SKM-1 treated with dmso at 0.1 percent for 144 hours (cell line): ENCODE data around the gene PCYT1A.
"Not testable (repeated sequence)": the region's sequence is repeated elsewhere in the genome, so short reads cannot be mapped to it uniquely, and the experiment has no call there.

Source experiments
- DNase-seq: peaks from one replicate; lab custom pipeline; 2025; ENCODE audit not compliant: unreplicated experiment; lab: John Stamatoyannopoulos, UW

The PCYT1A gene

DNA sequence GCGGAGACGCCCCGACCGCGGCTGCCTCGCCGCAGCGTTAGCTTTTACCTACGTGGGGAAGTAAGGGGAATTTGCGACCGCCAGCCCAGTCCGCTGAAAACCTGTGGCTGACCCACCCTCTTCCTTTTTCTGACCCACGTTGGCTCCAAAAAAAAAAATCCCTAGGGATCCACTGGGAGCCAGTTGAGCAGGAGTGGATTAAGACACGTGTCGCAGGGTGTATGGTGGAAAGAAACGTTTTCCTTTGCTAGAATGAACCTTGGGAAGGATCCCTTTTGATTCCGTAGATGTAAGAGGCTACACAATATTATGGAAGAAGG, 575 bp upstream of the PCYT1A start:
- DNase-seq: no peak

- peak; percentile 39 for DNase-seq
These were observed 461 bp downstream of the PCYT1A start for GRCh38 chr3:196287090-196287439.

DNA sequence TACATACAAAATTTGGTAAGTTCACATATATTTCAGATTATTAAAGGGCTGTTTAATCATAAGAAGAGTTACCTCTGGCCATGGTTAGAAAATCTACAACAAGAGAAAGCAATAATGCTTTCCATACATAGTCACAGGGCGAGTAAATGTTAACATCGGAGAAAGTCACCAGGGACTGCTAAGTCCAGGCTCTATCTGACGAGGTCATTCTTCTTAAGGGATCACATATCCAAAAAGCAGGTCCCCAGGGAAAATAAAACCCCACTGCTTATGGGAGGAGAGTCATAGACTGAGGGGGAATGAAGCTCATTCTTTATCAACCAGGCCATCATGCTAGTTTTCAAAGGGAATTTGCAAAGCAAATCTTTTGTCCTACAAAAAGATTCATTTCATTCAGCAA, 3.1 kb downstream of the PCYT1A start:
- DNase-seq: no peak

DNA sequence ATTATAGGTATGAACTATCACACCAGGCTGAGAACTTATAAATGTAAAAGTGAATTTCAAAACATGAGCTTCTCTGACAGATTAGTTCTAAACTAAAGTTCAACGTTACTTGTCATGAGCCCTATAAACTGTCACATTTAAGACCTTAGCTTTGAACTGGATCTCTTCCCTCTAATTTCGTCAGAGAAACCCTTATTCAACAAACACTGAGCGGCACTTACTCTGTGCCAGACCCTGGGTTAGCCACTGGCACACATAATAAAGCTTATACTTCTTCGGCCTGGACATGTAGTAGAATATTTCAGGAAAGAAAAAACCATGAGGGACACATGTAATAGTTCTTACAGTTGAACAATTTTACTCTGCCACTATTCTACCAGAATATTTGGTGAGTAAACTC, 5.6 kb downstream of the PCYT1A start:
- DNase-seq: no peak

DNA sequence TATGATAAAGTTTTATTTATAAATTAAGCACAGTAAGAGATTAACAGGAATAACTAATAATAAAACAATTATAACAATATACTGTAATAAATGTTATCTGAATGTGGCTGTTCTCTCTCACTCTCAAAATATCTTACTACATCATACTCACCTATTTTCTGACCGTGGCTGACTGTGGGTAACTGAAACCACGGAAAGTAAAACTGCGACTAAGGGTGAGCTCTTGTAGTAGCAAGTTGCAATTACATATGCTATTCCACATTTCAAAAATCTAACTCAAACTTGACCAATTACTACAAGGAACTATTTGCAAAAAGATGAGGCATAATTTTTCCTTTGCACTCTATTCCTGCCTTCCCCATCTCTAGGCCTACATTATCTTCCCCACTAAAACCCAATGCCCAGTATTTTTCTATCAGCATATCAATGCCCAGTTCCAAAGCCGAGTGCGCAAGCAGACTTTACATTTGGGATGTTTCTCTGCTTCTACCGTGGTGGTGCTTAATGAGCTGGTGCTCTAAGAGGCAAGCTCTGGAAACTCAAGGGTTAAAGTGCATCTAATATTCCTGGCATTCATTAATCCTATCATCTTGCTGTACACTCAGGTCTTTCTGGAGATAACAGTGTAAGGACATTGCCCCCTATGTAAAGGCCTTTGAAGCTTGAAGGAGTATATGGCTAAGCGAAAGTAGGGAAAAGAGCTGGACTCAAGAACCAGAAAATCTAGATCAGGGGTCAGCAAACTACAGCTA, 6.7 kb downstream of the PCYT1A start:
- DNase-seq: no peak

DNA sequence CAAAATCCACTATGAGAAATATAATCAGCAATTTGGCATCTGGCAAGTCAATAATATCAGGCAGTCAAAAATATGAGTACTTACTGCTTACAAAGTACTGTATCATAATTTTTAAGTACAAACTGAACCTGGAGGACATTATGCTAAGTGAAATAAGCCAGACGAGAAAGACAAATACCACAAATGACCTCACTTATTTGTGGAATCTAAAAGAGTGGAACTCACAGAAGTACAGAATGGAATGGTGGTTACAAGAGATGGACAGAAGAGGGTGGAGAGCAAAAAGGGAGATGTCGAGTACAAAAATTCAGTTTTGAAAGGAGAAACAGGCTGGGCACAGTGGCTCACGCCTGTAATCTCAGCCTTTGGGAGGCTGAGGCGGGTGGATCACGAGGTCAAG, 12.4 kb downstream of the PCYT1A start:
- DNase-seq: no peak

DNA sequence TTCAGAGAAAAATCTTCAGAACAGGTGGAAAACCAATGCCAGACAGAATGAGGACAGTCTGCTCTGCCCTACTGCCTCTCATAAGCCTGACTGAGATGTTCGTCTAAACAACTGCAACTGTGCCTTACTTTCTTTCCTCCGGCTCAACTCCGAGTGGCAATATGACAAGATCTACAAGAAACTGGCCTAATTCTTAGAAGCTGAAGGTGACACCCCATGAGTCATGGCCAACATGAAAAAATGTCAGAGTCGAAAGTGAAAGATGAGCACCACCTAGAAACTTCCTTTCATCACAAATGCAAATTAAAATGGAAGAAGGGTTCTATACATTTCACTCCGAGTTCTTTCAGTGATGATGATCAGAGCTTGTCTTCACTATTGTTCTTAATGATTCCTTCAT, 12.9 kb downstream of the PCYT1A start:
- DNase-seq: no peak

DNA sequence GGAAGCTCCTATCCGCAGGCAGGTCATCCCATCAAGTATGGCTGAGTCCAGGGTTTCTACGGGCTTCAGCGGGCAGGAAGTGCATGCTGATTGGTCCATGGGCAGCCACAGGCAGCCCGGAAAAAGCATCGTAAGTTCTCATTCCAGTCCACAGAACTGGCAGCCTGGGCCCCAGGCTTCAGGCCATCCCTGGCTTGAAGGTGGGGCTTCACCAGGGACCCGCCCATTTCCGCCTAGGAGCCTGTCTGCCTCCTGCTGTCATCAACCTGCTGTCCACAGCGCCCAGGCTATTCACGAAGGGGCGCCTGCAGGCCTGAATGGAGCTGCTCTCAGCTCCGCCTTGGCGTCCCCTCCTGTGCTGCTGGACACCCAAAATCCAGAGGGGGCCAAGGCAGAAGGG, 13.9 kb downstream of the PCYT1A start:
- no peak for DNase-seq

DNA sequence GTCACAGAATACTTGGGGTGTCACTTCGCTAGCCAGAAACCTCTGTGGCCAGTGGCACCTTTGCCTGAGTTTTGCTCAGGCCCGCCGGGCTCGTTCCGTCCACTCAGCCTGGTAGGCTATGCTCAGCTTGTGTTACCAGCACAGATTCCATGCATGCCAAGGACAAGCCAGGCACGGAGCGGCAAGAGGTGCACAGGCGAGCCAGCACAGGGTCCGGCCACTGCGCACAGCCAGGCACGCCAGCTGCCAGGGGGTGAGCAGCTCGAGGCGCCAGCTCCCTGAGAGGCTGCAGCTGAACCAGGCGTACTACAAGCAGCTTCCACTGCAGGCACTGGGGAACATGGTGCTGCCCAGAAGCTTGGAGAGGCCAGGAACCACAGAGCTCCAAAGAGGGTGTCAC, 14.7 kb downstream of the PCYT1A start:
- no peak for DNase-seq

DNA sequence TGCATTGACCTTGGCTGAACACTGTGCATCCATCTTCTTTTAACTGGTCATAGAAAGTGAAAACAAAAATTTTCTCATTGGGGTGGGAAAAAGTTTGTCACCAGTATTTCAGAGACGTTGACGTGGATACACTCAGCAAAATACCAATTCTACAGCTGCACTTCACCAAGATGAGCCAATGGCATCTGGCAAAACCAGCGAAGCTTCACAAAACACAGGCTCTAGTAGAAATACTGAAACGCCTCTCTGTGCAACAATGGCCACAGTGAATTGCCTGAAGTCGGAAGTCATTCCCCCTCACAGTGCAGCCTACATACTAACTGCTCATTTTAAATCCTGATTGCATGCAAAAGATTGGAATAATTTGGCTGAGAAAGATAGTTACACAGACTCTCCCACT, 17.0 kb downstream of the PCYT1A start:
- DNase-seq: no peak

DNA sequence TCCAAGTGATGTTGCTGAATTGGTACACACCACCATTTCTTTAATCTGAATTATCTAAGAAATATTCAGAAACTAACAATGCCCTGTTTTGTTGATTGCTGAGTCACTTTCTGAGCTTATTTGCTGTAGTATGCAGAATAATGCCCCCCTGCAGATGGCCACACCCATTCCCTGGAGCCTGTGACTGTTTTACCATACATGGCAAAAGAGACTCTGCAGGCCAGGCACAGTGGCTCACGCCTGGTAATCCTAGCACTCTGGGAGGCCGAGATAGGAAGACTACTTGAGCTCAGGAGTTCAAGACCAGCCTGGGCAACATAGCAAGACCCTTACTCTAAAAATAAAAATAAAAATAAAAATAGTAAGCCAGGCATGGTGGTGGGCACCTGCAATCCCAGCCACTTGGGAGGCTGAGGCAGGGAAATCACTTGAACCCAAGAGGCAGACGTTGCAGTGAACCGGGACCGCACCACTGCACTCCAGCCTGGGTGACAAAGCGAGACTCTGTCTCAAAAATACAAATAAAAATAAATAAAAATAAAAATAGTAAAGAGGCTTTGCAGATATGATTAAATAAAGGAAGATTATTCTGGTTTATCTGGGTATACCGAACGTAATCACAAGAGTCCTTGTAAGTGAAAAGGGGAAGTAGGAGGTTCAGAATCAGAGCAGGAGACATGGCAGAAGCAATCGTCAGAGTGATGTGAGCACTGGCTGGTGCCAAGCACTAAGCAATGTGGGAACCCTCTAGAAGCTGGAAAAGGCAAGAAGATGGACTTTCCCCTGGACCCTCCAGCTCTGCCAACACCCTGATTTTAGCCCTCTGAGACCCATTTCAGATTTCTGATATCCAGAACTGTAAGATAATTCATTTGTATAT, 19.0 kb downstream of the PCYT1A start:
- no peak for DNase-seq

DNA sequence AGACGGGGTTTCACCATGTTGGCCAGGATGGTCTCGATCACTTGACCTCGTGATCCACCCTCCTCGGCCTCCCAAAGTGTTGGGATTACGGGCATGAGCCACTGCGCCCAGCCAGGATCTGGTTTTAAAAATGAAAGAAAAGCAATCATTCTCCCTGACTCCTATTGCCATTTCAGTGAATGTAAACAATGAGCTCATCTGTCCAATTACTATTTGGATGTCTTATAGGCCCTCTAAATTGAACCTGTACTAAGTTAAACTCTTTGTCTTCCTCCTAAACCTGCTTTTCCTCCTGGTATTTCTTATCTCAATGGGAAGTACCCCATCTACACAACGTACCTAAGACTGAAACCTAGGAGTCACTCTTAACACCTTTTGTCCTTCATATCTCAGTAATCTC, 23.7 kb downstream of the PCYT1A start:
- DNase-seq: no peak

DNA sequence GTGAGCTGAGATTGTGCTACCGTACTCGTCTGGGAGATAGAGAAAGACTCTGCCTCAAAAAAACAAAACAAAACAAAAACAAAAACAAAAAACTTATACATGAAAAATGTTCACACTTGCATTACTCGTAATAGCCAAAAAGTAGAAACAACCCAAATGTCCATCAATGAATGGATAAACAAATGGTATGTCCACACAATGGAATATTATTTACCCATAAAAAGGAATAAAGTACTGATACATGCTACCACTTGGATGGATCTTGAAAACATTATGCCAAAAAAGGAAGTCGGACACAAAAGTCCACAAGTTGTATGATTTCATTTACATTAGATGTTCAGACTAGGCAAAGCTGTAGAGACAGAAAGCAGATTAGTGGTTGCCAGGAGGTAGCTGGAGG, 26.7 kb downstream of the PCYT1A start:
- DNase-seq: no peak

DNA sequence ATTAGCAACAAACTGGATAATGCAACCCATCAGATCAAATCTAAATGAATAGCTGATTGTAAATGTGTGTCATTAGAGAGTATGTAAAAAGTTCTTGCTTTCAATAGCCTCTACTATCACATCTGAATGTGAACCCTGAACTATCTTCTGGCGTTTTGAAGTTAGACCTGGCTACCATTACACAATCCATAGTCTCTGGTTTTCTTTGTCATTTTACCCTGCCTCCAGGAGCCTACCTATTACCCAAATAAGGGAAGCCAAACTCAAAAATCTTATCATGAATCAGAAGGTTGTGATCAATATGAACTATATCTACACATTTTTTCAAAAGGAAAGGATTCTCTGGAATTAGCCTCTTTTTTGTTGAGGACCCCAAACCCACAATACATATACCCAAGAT, 31.8 kb downstream of the PCYT1A start:
- no peak for DNase-seq

GRCh38 chr3:196254376-196255283, 32.9 kb downstream of the PCYT1A start:
- DNase-seq: no peak

DNA sequence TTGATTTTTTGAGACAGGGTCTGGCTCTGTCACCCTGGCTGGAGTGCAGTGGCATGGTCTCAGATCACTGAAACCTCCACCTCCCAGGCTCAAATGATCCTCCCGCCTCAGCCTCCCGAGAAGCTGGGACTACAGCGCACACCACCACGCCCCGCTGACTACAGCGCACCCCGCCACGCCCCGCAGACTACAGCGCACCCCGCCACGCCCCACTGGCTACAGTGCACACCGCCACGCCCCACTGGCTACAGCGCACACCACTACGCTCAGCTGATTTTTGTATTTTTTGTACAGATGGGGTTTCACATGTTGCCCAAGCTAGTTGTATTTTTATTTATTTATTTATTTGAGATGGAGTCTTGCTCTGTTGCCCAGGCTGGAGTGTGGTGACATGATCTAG, 35.6 kb downstream of the PCYT1A start:
- DNase-seq: no peak

GRCh38 chr3:196246612-196247308, 40.8 kb downstream of the PCYT1A start:
- peak; percentile 76 for DNase-seq

GRCh38 chr3:196244166-196244565, 43.4 kb downstream of the PCYT1A start:
- DNase-seq: not testable (repeated sequence)

- DNase-seq: no peak
These were observed 45.8 kb downstream of the PCYT1A start for GRCh38 chr3:196241704-196242103.

DNA sequence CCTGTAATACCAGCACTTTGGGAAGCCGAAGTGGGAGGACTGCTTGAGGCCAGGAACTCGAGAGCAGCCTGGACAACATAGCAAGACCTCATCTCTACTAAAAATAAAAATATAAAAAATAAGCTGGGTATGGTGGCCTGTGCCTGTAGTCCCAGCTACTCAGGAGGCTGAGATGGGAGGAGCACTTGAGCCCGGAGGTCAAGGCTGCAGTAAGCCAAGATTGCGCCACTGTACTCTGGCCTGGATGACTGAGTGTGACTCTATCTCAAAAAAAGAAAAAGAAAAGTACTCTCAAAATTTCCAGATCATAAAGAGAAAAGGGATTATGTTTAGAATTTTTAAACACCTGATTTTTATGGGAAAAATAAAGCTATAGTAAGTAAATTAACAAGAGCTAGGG, 47.1 kb downstream of the PCYT1A start:
- DNase-seq: no peak
